Stimulated activated CD8-positive, alpha-beta memory T cell treated with anti-CD3 and anti-CD28 coated beads, Interleukin-2, amount 100 ng/mL, for 48 hours (primary cell): Measurements from ENCODE around the gene ZNF253.
A peak's percentile ranks its signal among the peaks of the same experiment; 100 is the strongest.
"Not testable (repeated sequence)": the region's sequence is repeated elsewhere in the genome, so short reads cannot be mapped to it uniquely, and the experiment has no call there.

Experiments
- DNase-seq, 2 donors: peaks; one replicate each; pipeline ENCODE4 v3.0.0-alpha.2; 2020; ENCODE audit warnings: low read depth in 2 of 2

The ZNF253 gene

DNA sequence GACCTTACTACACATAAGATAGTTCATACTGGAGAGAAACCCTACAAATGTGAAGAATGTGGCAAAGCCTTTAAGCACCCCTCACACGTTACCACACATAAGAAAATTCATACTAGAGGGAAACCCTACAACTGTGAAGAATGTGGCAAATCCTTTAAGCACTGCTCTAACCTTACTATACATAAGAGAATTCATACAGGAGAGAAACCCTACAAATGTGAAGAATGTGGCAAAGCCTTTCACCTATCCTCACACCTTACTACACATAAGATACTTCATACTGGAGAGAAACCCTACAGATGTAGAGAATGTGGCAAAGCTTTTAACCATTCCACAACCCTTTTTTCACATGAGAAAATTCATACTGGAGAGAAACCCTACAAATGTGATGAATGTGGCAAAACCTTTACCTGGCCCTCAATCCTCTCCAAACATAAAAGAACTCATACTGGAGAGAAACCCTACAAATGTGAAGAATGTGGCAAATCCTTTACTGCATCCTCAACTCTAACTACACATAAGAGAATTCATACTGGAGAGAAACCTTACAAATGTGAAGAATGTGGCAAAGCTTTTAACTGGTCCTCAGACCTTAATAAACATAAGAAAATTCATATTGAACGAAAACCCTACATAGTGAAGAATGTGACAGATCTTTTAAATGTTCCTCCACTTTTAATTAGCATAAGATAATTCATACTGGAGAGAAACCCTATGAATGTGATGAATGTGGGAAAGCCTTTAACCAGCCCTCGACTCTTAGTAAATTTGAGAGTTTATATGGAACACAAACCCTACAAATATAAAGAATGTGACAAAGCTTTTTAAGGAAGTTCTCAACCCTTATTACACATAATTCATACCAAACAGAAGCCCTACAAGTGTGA is 26.6 kb downstream of the ZNF253 start:
- DNase-seq: not testable (repeated sequence)

- DNase-seq: no peak
Measured at GRCh38 chr19:19900139-19900728, 34.6 kb downstream of the ZNF253 start.

- DNase-seq: peak; percentile 74 to 81
Measured at GRCh38 chr19:19900729-19901444, 35.2 kb downstream of the ZNF253 start, which contains the start of gene ZNF93. Gene ZNF93, plus strand, starts transcription at chr19:19900946. Its CDS starts 143 bp downstream, at chr19:19901089.

DNA sequence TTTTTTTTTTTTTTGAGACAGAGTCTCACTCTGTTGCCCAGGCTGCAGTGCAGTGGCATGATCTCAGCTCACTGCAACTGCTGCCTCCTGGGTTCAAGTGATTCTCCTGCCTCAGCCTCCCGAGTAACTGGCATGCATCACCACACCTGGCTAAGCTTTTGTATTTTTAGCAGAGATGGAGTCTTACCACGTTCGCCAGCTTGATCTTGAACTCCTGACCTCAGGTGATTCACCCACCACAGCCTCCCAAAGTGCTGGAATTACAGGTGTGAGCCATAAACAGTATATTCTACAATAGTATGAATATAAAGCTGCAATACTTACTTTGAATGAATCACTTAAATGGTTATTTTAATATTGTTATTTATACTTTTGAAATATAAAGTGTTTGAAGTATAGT is 41.9 kb downstream of the ZNF253 start:
- not testable (repeated sequence) for DNase-seq

DNA sequence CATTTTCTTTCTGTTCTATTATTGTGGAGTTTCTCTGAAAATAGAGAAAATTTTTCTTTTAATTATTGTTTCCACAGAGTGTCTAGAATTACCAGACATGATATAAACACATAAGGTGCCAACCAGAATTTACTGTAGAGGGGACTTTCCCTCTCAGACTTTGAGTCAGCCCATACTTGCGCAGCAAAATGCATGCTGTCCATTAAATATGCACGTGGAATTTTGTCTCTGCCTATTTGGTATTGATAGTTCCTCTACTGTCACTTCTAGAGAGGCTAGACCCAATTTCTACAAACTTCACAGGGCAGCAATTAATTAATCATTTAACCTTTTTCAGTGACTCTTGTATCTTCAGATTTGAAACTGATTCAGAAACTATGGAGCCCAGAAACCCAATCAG is 44.0 kb downstream of the ZNF253 start:
- no peak for DNase-seq

GRCh38 chr19:19911150-19911549 is 45.5 kb downstream of the ZNF253 start:
- no peak for DNase-seq

DNA sequence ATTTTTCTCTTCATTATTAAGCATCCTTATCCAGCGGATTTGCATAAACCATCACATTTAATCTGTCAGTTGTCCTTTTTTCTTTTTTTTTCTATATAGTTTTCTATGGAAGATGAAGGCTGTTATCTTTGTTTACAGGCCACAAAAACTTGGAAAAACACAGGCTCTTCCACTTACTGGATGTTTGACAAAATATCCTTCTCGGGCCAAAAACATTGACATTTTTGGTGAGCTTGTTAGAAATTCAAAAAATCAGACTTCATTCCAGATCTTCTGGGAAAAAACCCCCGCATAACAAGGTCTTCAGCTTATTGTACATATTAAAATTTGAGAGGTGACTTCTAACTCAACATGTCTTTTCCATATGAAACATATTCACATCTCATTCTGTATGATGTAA is 48.9 kb downstream of the ZNF253 start:
- DNase-seq: no peak

DNA sequence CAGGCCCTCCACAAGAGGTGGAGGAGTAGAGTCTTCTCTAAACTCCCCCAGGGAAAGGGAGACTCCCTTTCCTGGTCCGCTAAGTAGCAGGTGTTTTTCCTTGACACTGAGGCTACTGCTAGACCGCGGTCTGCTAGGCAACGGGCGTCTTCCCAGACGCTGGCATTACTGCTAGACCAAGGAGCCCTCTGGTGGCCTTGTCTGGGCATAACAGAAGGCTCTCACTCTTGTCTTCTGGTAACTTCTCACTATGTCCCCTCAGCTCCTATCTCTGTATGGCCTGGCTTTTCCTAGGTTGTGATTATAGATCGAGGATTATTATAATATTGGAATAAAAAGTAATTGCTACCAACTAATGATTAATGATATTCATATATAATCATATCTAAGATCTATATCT is 64.7 kb downstream of the ZNF253 start:
- DNase-seq: peak; percentile 3 to 17

DNA sequence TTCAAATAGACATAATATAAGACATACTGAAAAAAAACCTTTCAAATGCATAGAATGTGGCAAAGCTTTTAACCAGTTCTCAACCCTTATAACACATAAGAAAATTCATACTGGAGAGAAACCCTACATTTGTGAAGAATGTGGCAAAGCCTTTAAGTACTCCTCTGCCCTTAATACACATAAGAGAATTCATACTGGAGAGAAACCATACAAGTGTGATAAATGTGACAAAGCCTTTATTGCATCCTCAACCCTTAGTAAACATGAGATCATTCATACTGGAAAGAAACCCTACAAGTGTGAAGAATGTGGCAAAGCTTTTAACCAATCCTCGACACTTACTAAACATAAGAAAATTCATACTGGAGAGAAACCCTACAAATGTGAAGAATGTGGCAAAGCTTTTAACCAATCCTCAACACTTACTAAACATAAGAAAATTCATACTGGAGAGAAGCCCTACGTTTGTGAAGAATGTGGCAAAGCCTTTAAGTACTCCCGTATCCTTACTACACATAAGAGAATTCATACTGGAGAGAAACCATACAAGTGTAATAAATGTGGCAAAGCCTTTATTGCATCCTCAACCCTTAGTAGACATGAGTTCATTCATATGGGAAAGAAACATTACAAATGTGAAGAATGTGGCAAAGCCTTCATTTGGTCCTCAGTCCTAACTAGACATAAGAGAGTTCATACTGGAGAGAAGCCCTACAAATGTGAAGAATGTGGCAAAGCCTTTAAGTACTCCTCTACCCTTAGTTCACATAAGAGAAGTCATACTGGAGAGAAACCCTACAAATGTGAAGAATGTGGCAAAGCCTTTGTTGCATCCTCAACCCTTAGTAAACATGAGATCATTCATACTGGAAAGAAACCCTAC is 68.0 kb downstream of the ZNF253 start:
- not testable (repeated sequence) for DNase-seq

DNA sequence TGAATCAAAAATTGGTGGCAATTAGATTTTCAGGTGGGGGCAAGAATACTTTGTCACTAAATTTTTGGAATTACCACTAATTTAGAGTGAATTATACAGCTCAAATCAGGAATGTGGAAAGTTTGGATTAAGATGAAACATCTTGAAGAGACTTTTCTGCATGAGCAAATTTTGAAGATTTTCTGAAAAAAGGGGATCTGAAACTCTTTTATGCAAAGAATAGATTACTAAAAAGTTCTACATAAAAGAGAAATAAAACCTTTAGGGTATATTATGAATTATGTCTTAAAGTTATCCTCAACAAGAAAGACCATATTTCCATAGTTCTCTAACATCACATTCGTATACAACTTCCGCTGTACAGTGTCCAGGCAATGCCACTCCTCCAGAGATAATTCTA is 71.7 kb downstream of the ZNF253 start:
- DNase-seq: no peak

GRCh38 chr19:19938449-19938848 is 72.8 kb downstream of the ZNF253 start:
- no peak for DNase-seq

- no peak for DNase-seq
Measured at GRCh38 chr19:19943848-19944582, 78.3 kb downstream of the ZNF253 start.
